HepG2 (cell line): ENCODE data around the gene GGA1. TPM values are rescaled to one million over a fixed set of nuclear protein-coding genes. Genes with fewer than 3 reads are reported as not detected.
A peak's percentile ranks its signal among the peaks of the same experiment; 100 is the strongest.

Experiments used
- AHDC1 ChIP-seq: sonication (generic); formaldehyde crosslinking; IDR thresholded peaks from 2 replicates; pipeline ENCODE4 v1.5.1; 2020; ENCODE audit warnings: mild to moderate bottlenecking, missing genetic modification reagents, borderline replicate concordance
- DMAP1 ChIP-seq: IDR thresholded peaks from 2 replicates; pipeline ENCODE4 v1.6.1; 2016
- HNF1A ChIP-seq, 2 experiments: sonication (generic) in 1 of 2; formaldehyde crosslinking in 1 of 2; IDR thresholded peaks; 2 replicates each; pipeline versions ENCODE4 v1.4.0 to v1.6.1; 2016 to 2020; ENCODE audit warnings: borderline replicate concordance in 1 of 2, low read depth in 1 of 2, mild to moderate bottlenecking in 1 of 2, missing genetic modification reagents in 1 of 2
- MTA3 ChIP-seq: sonication (generic); formaldehyde crosslinking; IDR thresholded peaks from 2 replicates; pipeline ENCODE4 v1.4.0; 2020; ENCODE audit warnings: missing genetic modification reagents
- NR2F2 ChIP-seq: IDR thresholded peaks from 2 replicates; pipeline ENCODE4 v1.6.1; 2012; ENCODE audit warnings: low read depth, inconsistent platforms, borderline replicate concordance
- SATB2 ChIP-seq: sonication (generic); formaldehyde crosslinking; IDR thresholded peaks from 2 replicates; pipeline ENCODE4 v1.5.0; 2020; ENCODE audit warnings: missing genetic modification reagents
- THAP9 ChIP-seq: sonication (generic); formaldehyde crosslinking; IDR thresholded peaks from 2 replicates; pipeline ENCODE4; 2020; ENCODE audit warnings: missing genetic modification reagents, mild to moderate bottlenecking, borderline replicate concordance
- ZNF562 ChIP-seq: sonication (generic); formaldehyde crosslinking; IDR thresholded peaks from 2 replicates; pipeline ENCODE4 v1.8.0; 2022; ENCODE audit warnings: missing genetic modification reagents, borderline replicate concordance
- polyA plus RNA-seq, 8 experiments: library from polyadenylated mRNA; depleted of rRNA in 3 of 8; stranded (reverse) in 7 of 8; unstranded in 1 of 8; fragments of >200 nt; fragmentation: Illumina TruSeq in 4 of 8; extraction: Trizol in 4 of 8; gene quantifications; 2 replicates each; pipeline versions ENCODE4 v1.2.1 to v1.2.3, GENCODE V29; 2011 to 2016; ENCODE audit warnings: low read depth in 4 of 8, missing spikeins in 1 of 8, mixed read lengths in 1 of 8; ENCODE audit not compliant: insufficient read depth in 1 of 8
- total RNA-seq, 5 experiments: library from RNA; depleted of rRNA; stranded (reverse); fragments of >200 nt; fragmentation: Illumina TruSeq; extraction: Trizol; gene quantifications; 2 replicates each; pipeline ENCODE4 v1.2.3, GENCODE V29; 2016; ENCODE audit warnings: low read depth in 1 of 5
- TF ChIP-seq, protein P1 (sequence below): sonication (generic); formaldehyde crosslinking; IDR thresholded peaks from 2 replicates; pipeline ENCODE4 v1.5.0; 2020; ENCODE audit warnings: mild to moderate bottlenecking, missing genetic modification reagents
- TF ChIP-seq, protein P2 (sequence below), 2 experiments: sonication (generic) in 1 of 2; formaldehyde crosslinking in 1 of 2; IDR thresholded peaks; 2 replicates each; pipeline versions ENCODE4 v1.4.0 to v1.6.1; 2018 to 2020; ENCODE audit warnings: missing genetic modification reagents in 2 of 2, borderline replicate concordance in 1 of 2, low read depth in 1 of 2, mild to moderate bottlenecking in 1 of 2, missing biosample characterization in 1 of 2

The GGA1 gene
- total and polyA plus RNA-seq, 2 of the 13 experiments (the other 11 are each of a cell fraction or from before 2014, with no cell fraction given) = 29.1 to 87.2 TPM

GRCh38 chr22:37634417-37634924 is 25.8 kb downstream of the GGA1 start (continued):
- TF ChIP-seq HNF1A (IDR thresholded peaks at IDR 0.05; ENCODE audit: low read depth) (no peak), HNF1A (CRISPR knock-in tag; IDR thresholded peaks at IDR 0.05; ENCODE audit: borderline replicate concordance) (no peak), ZNF562 (CRISPR knock-in tag) (no peak), DMAP1 (0 out of 2 replicates have a peak, but pooled peaks have one; percentile 12), AHDC1 (CRISPR knock-in tag) (no peak), SATB2 (no peak), NR2F2 (0 out of 2 replicates have a peak, but pooled peaks have one; percentile 5), THAP9 (CRISPR knock-in tag) (no peak), MTA3 (no peak)
- TF ChIP-seq, protein P1, sequence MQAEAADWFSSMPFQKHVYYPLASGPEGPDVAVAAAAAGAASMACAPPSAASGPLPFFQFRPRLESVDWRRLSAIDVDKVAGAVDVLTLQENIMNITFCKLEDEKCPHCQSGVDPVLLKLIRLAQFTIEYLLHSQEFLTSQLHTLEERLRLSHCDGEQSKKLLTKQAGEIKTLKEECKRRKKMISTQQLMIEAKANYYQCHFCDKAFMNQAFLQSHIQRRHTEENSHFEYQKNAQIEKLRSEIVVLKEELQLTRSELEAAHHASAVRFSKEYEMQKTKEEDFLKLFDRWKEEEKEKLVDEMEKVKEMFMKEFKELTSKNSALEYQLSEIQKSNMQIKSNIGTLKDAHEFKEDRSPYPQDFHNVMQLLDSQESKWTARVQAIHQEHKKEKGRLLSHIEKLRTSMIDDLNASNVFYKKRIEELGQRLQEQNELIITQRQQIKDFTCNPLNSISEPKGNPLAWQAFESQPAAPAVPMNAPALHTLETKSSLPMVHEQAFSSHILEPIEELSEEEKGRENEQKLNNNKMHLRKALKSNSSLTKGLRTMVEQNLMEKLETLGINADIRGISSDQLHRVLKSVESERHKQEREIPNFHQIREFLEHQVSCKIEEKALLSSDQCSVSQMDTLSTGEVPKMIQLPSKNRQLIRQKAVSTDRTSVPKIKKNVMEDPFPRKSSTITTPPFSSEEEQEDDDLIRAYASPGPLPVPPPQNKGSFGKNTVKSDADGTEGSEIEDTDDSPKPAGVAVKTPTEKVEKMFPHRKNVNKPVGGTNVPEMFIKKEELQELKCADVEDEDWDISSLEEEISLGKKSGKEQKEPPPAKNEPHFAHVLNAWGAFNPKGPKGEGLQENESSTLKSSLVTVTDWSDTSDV = 0 out of 2 replicates have a peak, but pooled peaks have one; percentile 84
- TF ChIP-seq, protein P2, sequence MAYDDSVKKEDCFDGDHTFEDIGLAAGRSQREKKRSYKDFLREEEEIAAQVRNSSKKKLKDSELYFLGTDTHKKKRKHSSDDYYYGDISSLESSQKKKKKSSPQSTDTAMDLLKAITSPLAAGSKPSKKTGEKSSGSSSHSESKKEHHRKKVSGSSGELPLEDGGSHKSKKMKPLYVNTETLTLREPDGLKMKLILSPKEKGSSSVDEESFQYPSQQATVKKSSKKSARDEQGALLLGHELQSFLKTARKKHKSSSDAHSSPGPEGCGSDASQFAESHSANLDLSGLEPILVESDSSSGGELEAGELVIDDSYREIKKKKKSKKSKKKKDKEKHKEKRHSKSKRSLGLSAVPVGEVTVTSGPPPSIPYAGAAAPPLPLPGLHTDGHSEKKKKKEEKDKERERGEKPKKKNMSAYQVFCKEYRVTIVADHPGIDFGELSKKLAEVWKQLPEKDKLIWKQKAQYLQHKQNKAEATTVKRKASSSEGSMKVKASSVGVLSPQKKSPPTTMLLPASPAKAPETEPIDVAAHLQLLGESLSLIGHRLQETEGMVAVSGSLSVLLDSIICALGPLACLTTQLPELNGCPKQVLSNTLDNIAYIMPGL (CRISPR knock-in tag; IDR thresholded peaks at IDR 0.05; ENCODE audit: borderline replicate concordance in 1 of 2, low read depth in 1 of 2) = no peak
